Colonic mucosa (tissue), 4 donors: Measurements from ENCODE around the gene DNAJA4. TPM values are rescaled to one million over a fixed set of nuclear protein-coding genes. Genes with fewer than 3 reads are reported as not detected.

Experiments
- DNase-seq: peaks from one replicate; pipeline ENCODE4 v3.0.0-alpha.2; 2020
- H3K27ac ChIP-seq: fragments of 200-600 bp; one replicate; pipeline ENCODE4 v1.8.0; 2021
- H3K27me3 ChIP-seq: fragments of 200-600 bp; one replicate; pipeline ENCODE4 v1.8.0; 2021
- H3K36me3 ChIP-seq: fragments of 200-600 bp; one replicate; pipeline ENCODE4 v1.8.0; 2021
- H3K4me1 ChIP-seq: fragments of 200-600 bp; one replicate; pipeline ENCODE4 v1.8.0; 2021; ENCODE audit warnings: mild to moderate bottlenecking
- H3K4me3 ChIP-seq: fragments of 200-600 bp; one replicate; pipeline ENCODE4 v1.8.0; 2021
- H3K9ac ChIP-seq, 2 donors: one replicate each; pipeline ENCODE4 v1.7.0; 2013; ENCODE audit warnings: control low read depth in 2 of 2, low read depth in 2 of 2, low read length in 2 of 2
- H3K9me3 ChIP-seq: fragments of 200-600 bp; one replicate; pipeline ENCODE4 v1.8.0; 2021
- CTCF ChIP-seq: fragments of 200-600 bp; IDR thresholded peaks from one replicate; pipeline ENCODE4 v1.8.0; 2022; ENCODE audit warnings: antibody characterized with exemption, mild to moderate bottlenecking
- intact Hi-C: fragments of 100-400 bp; cut with DNase I; formaldehyde crosslinking; loops from one replicate; pipeline ENCODE4 v1.14.1; 2022
- total RNA-seq, 2 donors: library from RNA; stranded (reverse); fragmentation: NEBNext Ultra II Directional in 1 of 2; extraction: Animal tissue kit (Norgen Biotek cat#: 25700) in 1 of 2; gene quantifications; one replicate each; pipeline ENCODE4 v1.2.1, GENCODE V29; 2021
- donor health status: healthy.
- donor health status: DM: no; HTN: no; CAD: no.
- donor health status: DM: no; HTN: no; CAD: no.

DNAJA4 gene
- total RNA-seq, 2 donors from 2014 or later: 42.6 to 54.5 TPM

- TF ChIP-seq CTCF: peak; percentile 85
- H3K27me3 ChIP-seq: no peaks in the 10 kb centered on the region
- no peaks in the 10 kb centered on the region for H3K36me3 ChIP-seq
- H3K27ac ChIP-seq: no peak overlapping the region
- no peaks in the 10 kb centered on the region for H3K4me1 ChIP-seq
- H3K4me3 ChIP-seq: no peak overlapping the region
- no peaks in the 10 kb centered on the region for H3K9me3 ChIP-seq
- peak; percentile 94 for DNase-seq
- H3K9ac ChIP-seq: no peak overlapping the region
- intact Hi-C loops: loop anchor here (2.0 to 10.0 kb wide), 5 partner anchors 44 to 276 kb away; no protein-coding TSS in a partner anchor
Measured at GRCh38 chr15:78241017-78241416, 23.3 kb upstream of the DNAJA4 start.

- no peaks in the 10 kb centered on the region for H3K36me3 ChIP-seq
- peak; percentile 27 for TF ChIP-seq CTCF
- intact Hi-C loops: loop anchor here (5.0 to 10.0 kb wide), 3 partner anchors 45 to 277 kb away; no protein-coding TSS in a partner anchor
- no peak overlapping the region for H3K4me3 ChIP-seq
- no peak overlapping the region for H3K27ac ChIP-seq
- DNase-seq: peak; percentile 59
- no peaks in the 10 kb centered on the region for H3K4me1 ChIP-seq
- H3K9me3 ChIP-seq: no peaks in the 10 kb centered on the region
- no peaks in the 10 kb centered on the region for H3K27me3 ChIP-seq
- H3K9ac ChIP-seq: no peak overlapping the region
Measured at GRCh38 chr15:78242128-78242527, 22.2 kb upstream of the DNAJA4 start.

DNA sequence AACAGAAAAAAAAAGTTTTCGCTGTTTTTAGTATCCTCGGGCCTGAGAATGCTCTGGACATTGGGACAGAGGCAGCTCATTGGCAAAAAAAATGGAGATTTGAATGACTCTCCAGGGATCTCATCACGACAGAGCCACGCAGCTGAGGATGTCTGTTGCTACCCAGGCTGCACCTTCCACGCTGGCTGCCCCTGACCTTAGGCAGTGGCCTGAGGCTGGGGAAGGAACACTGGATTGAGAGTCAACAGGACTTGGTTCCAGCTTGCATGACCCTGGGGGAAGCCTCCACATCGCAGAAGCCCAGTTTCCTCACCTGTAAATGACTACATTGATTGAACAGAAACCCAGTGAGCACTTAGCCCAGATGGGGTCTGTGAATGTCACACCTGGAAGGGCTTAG lies 21.3 kb upstream of the DNAJA4 start:
- intact Hi-C loops: loop anchor here (5.0 to 10.0 kb wide), 3 partner anchors 46 to 278 kb away; no protein-coding TSS in a partner anchor
- H3K4me1 ChIP-seq: no peaks in the 10 kb centered on the region
- no peak overlapping the region for H3K9ac ChIP-seq
- TF ChIP-seq CTCF: no peak
- no peak overlapping the region for H3K4me3 ChIP-seq
- H3K27ac ChIP-seq: no peak overlapping the region
- H3K36me3 ChIP-seq: no peaks in the 10 kb centered on the region
- no peak for DNase-seq
- no peaks in the 10 kb centered on the region for H3K27me3 ChIP-seq
- no peaks in the 10 kb centered on the region for H3K9me3 ChIP-seq

GRCh38 chr15:78243491-78243941 lies 20.8 kb upstream of the DNAJA4 start:
- Histone ChIP-seq H3K9ac (peak overlapping the region in 1 of 2 donors; percentile 36), H3K9me3 (no peaks in the 10 kb centered on the region), H3K27ac (no peak overlapping the region), H3K27me3 (no peaks in the 10 kb centered on the region), H3K4me1 (no peaks in the 10 kb centered on the region), H3K4me3 (no peak overlapping the region), H3K36me3 (no peaks in the 10 kb centered on the region)
- intact Hi-C loops: loop anchor here (5.0 to 10.0 kb wide), 3 partner anchors 46 to 279 kb away; no protein-coding TSS in a partner anchor
- no peak for TF ChIP-seq CTCF
- DNase-seq: peak; percentile 51

GRCh38 chr15:78244101-78244500 lies 20.3 kb upstream of the DNAJA4 start:
- intact Hi-C loops: loop anchor here (5.0 to 10.0 kb wide), 3 partner anchors 47 to 279 kb away; no protein-coding TSS in a partner anchor
- Histone ChIP-seq H3K27ac (no peak overlapping the region), H3K4me3 (no peak overlapping the region), H3K9me3 (no peaks in the 10 kb centered on the region), H3K36me3 (no peaks in the 10 kb centered on the region), H3K9ac (peak overlapping the region in 1 of 2 donors; percentile 36), H3K4me1 (no peaks in the 10 kb centered on the region), H3K27me3 (no peaks in the 10 kb centered on the region)
- TF ChIP-seq CTCF: no peak
- peak; percentile 61 for DNase-seq
